ENCODE measurements around the gene ST3GAL5. TPM values are rescaled to one million over a fixed set of nuclear protein-coding genes. Genes with fewer than 3 reads are reported as not detected.

ST3GAL5 gene
- total and polyA plus RNA-seq, 2 of the 8 experiments (the other 6 are each of a cell fraction or from before 2014, with no cell fraction given) = 1.9 to 4.5 TPM

GRCh38 chr2:85861650-85862049 lies 27.1 kb downstream of the ST3GAL5 start (continued):
- TF ChIP-seq TBP (IDR thresholded peaks at IDR 0.05; ENCODE audit: low read depth, low read length) (no peak), E2F6 (IDR thresholded peaks at IDR 0.05) (no peak), CTCF (IDR thresholded peaks at IDR 0.05; ENCODE audit: control extremely low read depth in 1 of 3, insufficient read depth in 1 of 3, low read depth in 1 of 3, low read length in 3 of 3) (no peak), SP2 (IDR thresholded peaks at IDR 0.05; ENCODE audit: low read length) (no peak)

Data from H1 (cell line).